DOHH2 (cell line): ENCODE data around the gene NES.
A peak's percentile ranks its signal among the peaks of the same experiment; 100 is the strongest.

Experiments
- H3F3A ChIP-seq: fragments of 200-600 bp; sonication (generic), shearing (Covaris generic); 2 replicates; pipeline ENCODE4 v1.6.0; 2016; ENCODE audit warnings: antibody characterized with exemption, mild to moderate bottlenecking; ENCODE audit not compliant: control insufficient read depth, insufficient read depth
- H3K27ac ChIP-seq: fragments of 200-600 bp; sonication (generic); 2 replicates; pipeline ENCODE4 v1.5.1; 2014; ENCODE audit warnings: low read depth, mild to moderate bottlenecking, low read length, moderate library complexity
- H3K27me3 ChIP-seq: fragments of 200-600 bp; sonication (generic); 2 replicates; pipeline ENCODE4 v1.6.1; 2014; ENCODE audit warnings: mild to moderate bottlenecking, low read length, mixed read lengths; ENCODE audit not compliant: control insufficient read depth
- H3K36me3 ChIP-seq: fragments of 200-600 bp; sonication (generic); 2 replicates; pipeline ENCODE4 v1.6.1; 2014; ENCODE audit warnings: mild to moderate bottlenecking, low read length, moderate library complexity, mixed read lengths; ENCODE audit not compliant: control insufficient read depth
- H3K4me1 ChIP-seq: fragments of 200-600 bp; sonication (generic); 2 replicates; pipeline ENCODE4 v1.6.1; 2014; ENCODE audit warnings: mild to moderate bottlenecking, low read length, mixed read lengths; ENCODE audit not compliant: control insufficient read depth
- H3K4me2 ChIP-seq: fragments of 200-600 bp; sonication (generic); 2 replicates; pipeline ENCODE4 v1.6.0; 2014; ENCODE audit warnings: mild to moderate bottlenecking, low read length, moderate library complexity
- H3K4me3 ChIP-seq: fragments of 200-600 bp; sonication (generic); 2 replicates; pipeline ENCODE4 v1.5.1; 2014; ENCODE audit warnings: mild to moderate bottlenecking, low read length, mixed read lengths
- H3K79me2 ChIP-seq: fragments of 200-600 bp; sonication (generic); 2 replicates; pipeline ENCODE4 v1.6.1; 2014; ENCODE audit warnings: mild to moderate bottlenecking, low read length, mixed read lengths; ENCODE audit not compliant: control insufficient read depth
- H3K9me2 ChIP-seq: fragments of 200-600 bp; sonication (generic); replicated peaks from 2 replicates; pipeline ENCODE4 v1.6.1; 2014; ENCODE audit warnings: mild to moderate bottlenecking, low read length, mixed read lengths; ENCODE audit not compliant: control insufficient read depth
- H3K9me3 ChIP-seq: fragments of 200-600 bp; sonication (generic); 2 replicates; pipeline ENCODE4 v1.6.1; 2014; ENCODE audit warnings: antibody characterized with exemption, low read length, mixed read lengths; ENCODE audit not compliant: control insufficient read depth, insufficient read depth
- H4K20me1 ChIP-seq: fragments of 200-600 bp; sonication (generic); 2 replicates; pipeline ENCODE4 v1.6.0; 2014; ENCODE audit warnings: low read depth, mild to moderate bottlenecking, antibody characterized with exemption, low read length, moderate library complexity; ENCODE audit not compliant: control insufficient read depth, insufficient read depth
- EZH2phosphoT487 ChIP-seq: fragments of 200-600 bp; sonication (generic); IDR thresholded peaks from 2 replicates; pipeline ENCODE4 v1.6.1; 2017; ENCODE audit warnings: borderline replicate concordance, mild to moderate bottlenecking, antibody characterized with exemption, low read length, moderate library complexity, mixed read lengths
- TF ChIP-seq, protein P1 (sequence below): fragments of 200-600 bp; sonication (generic); IDR thresholded peaks from one replicate; pipeline ENCODE4 v1.5.1; 2014; ENCODE audit warnings: antibody characterized with exemption, mild to moderate bottlenecking, low read depth, low read length; ENCODE audit not compliant: poor library complexity, severe bottlenecking

The NES gene

DNA sequence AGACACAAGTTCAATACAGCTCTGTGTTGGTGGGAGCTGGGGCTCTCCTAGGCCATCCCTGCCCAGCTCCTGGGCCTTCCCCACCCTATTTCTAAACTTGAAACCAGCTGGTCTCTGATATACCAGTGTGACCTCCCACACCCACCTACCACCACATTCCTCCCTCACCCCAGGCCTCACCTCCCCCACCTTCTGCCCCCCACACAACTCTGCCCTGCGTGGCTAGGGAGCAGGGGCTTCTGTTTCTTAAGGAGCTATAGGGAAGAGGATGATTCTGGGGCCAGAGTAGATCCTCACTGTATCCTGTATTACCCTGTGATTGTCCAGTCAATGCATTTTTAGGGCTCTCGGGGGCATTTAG is 16.5 kb downstream of the NES start:
- Histone ChIP-seq H3K79me2 (no peaks in the 10 kb centered on the region), H3K4me1 (peaks cover 73% of the 10 kb centered on the region), H3K27ac (no peak overlapping the region), H3K36me3 (no peaks in the 10 kb centered on the region), H3F3A (peaks cover 4% of the 10 kb centered on the region), H3K4me3 (no peak overlapping the region), H3K27me3 (peaks cover 41% of the 10 kb centered on the region), H3K4me2 (peak overlapping the region; percentile 59; the same call in 1 of the 2 replicates), H4K20me1 (0 out of 2 replicates have a peak, but pooled peaks cover 3% of the 10 kb centered on the region), H3K9me3 (no peaks in the 10 kb centered on the region), H3K9me2 (no peaks in the 10 kb centered on the region)
- TF ChIP-seq, protein P1, sequence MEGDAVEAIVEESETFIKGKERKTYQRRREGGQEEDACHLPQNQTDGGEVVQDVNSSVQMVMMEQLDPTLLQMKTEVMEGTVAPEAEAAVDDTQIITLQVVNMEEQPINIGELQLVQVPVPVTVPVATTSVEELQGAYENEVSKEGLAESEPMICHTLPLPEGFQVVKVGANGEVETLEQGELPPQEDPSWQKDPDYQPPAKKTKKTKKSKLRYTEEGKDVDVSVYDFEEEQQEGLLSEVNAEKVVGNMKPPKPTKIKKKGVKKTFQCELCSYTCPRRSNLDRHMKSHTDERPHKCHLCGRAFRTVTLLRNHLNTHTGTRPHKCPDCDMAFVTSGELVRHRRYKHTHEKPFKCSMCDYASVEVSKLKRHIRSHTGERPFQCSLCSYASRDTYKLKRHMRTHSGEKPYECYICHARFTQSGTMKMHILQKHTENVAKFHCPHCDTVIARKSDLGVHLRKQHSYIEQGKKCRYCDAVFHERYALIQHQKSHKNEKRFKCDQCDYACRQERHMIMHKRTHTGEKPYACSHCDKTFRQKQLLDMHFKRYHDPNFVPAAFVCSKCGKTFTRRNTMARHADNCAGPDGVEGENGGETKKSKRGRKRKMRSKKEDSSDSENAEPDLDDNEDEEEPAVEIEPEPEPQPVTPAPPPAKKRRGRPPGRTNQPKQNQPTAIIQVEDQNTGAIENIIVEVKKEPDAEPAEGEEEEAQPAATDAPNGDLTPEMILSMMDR: no peak
- TF ChIP-seq EZH2phosphoT487: no peak

DNA sequence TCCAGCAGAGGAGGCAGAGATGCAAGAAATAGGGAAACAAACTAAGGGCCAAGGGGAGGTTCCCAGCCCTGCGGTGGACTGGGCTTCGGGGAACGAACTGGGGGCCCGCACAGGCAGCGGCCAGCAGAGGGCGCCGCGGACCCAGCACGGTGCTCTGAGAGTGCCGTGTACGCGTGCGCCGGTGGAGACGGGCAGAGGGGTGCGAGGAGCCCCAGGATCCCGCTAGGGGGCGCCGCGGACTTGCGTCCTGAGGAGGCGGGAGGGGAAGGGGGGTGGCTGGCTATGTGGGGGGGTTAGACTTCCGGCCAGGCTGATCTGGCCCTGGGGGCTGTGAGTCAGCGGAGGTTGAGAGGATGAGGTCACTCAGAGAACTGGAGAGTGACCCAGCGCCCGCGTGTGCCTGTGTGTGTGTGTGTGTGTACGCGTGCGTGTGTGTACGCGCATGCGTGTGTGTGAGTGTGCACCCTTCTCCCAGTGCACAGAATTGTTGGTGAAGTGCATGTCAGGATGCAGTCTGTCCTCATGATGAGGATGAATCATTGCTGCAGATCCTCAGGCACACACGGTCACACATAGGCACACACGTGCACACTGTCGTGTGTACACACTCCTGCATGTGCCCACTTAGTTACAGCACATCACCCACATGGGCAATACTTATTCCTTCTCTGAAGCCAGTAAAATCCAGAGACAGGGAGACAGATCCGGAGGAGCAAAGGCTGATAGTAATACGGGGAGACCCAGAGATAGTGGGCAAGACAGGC is 17.0 kb downstream of the NES start:
- no peaks in the 10 kb centered on the region for H3K36me3 ChIP-seq
- peaks cover 68% of the 10 kb centered on the region for H3K4me1 ChIP-seq
- no peaks in the 10 kb centered on the region for H3K9me2 ChIP-seq
- peaks cover 4% of the 10 kb centered on the region for H3F3A ChIP-seq
- H3K4me3 ChIP-seq: no peak overlapping the region
- peaks cover 41% of the 10 kb centered on the region for H3K27me3 ChIP-seq
- H3K79me2 ChIP-seq: no peaks in the 10 kb centered on the region
- H3K9me3 ChIP-seq: no peaks in the 10 kb centered on the region
- no peak for TF ChIP-seq EZH2phosphoT487
- TF ChIP-seq, protein P1: peak; percentile 100
- 0 out of 2 replicates have a peak, but pooled peaks cover 3% of the 10 kb centered on the region for H4K20me1 ChIP-seq
- H3K27ac ChIP-seq: no peak overlapping the region
- peak overlapping the region; percentile 8; the same call in 1 of the 2 replicates for H3K4me2 ChIP-seq

DNA sequence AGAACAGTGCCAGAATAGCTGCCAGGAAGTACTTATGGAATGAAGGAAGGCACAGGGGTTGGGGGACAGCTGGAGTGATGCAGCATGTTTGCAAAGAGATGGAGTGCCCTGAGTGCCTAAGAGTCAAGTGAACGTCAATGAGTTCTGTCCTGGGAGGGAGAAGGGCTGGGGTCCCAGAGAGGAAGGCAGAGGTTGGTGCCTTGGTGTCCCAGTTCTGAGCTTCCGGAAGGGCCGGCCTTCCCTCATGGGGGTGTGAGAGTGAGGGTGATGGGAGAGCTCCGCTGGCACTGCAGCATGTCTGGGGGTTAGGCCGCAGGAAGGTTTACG is 17.6 kb downstream of the NES start:
- TF ChIP-seq, protein P1: no peak
- no peak for TF ChIP-seq EZH2phosphoT487
- peaks cover 43% of the 10 kb centered on the region for H3K27me3 ChIP-seq
- no peaks in the 10 kb centered on the region for H3K9me3 ChIP-seq
- no peaks in the 10 kb centered on the region for H3K36me3 ChIP-seq
- H3K9me2 ChIP-seq: no peaks in the 10 kb centered on the region
- H3F3A ChIP-seq: peaks cover 4% of the 10 kb centered on the region
- no peaks in the 10 kb centered on the region for H3K79me2 ChIP-seq
- peaks cover 62% of the 10 kb centered on the region for H3K4me1 ChIP-seq
- H3K4me3 ChIP-seq: no peak overlapping the region
- H3K4me2 ChIP-seq: no peak overlapping the region
- 0 out of 2 replicates have a peak, but pooled peaks cover 3% of the 10 kb centered on the region for H4K20me1 ChIP-seq
- H3K27ac ChIP-seq: no peak overlapping the region
